GM23338 (cell line): ENCODE measurements around the gene ENDOV.

Experiments used
- CTCF ChIP-seq, 2 experiments: fragments of 200-600 bp in 1 of 2; sonication (generic) in 1 of 2; conservative IDR thresholded peaks; 2 replicates each; pipeline versions ENCODE4 v1.5.1 to v1.6.1; 2016 to 2017; ENCODE audit warnings: antibody characterized with exemption in 2 of 2, low read depth in 2 of 2, mild to moderate bottlenecking in 2 of 2, moderate library complexity in 1 of 2
- JUNB ChIP-seq: IDR thresholded peaks from one replicate; pipeline ENCODE4 v1.6.1; 2016; ENCODE audit warnings: antibody characterized with exemption; ENCODE audit not compliant: unreplicated experiment
- POLR2AphosphoS5 ChIP-seq: IDR thresholded peaks from 2 replicates; pipeline ENCODE4 v1.6.1; 2016; ENCODE audit warnings: antibody characterized with exemption, low read depth
- REST ChIP-seq: IDR thresholded peaks from one replicate; pipeline ENCODE4 v1.6.1; 2018; ENCODE audit warnings: antibody characterized with exemption; ENCODE audit not compliant: unreplicated experiment
- ZNF462 ChIP-seq: fragments of 250-450 bp; sonication (Bioruptor Pico); IDR thresholded peaks from 2 replicates; pipeline ENCODE4 v1.5.0; 2020; ENCODE audit warnings: mild to moderate bottlenecking, moderate library complexity

- no peak for TF ChIP-seq POLR2AphosphoS5
- TF ChIP-seq CTCF (conservative IDR thresholded peaks at IDR 0.05; ENCODE audit: low read depth in 2 of 2): peak; percentile 85 to 99
- no peak for TF ChIP-seq REST
- TF ChIP-seq JUNB: no peak
- no peak for TF ChIP-seq ZNF462 (CRISPR knock-in tag)
Measured at GRCh38 chr17:80426671-80427326, 11.8 kb downstream of the ENDOV start.
